Femur (tissue), 1 donor: ENCODE data around the gene MAPK8IP2.

ENCODE experiments used
- DNase-seq: peaks from one replicate; pipeline ENCODE4 v3.0.0-alpha.2; 2017

MAPK8IP2 gene

DNA sequence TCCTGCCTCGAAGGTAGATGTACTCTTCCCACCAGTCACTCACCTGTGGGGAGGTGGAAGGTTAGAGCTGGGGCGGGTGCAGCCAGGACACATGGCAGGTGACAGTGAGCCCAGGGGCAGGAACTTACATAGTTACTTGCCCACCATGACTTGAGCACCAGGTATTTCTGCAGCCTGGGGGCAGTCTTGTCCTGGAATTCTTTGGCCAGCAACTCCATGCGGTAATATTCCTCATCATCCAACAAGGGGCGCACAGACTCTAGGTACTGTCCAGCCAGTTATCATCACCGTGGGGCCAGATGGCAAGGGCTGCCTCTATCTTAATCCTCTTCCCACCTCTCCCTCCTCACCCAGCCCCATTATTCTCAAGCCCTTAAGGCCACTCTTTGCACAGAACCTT, 24.5 kb upstream of the MAPK8IP2 start:
- DNase-seq = no peak

DNA sequence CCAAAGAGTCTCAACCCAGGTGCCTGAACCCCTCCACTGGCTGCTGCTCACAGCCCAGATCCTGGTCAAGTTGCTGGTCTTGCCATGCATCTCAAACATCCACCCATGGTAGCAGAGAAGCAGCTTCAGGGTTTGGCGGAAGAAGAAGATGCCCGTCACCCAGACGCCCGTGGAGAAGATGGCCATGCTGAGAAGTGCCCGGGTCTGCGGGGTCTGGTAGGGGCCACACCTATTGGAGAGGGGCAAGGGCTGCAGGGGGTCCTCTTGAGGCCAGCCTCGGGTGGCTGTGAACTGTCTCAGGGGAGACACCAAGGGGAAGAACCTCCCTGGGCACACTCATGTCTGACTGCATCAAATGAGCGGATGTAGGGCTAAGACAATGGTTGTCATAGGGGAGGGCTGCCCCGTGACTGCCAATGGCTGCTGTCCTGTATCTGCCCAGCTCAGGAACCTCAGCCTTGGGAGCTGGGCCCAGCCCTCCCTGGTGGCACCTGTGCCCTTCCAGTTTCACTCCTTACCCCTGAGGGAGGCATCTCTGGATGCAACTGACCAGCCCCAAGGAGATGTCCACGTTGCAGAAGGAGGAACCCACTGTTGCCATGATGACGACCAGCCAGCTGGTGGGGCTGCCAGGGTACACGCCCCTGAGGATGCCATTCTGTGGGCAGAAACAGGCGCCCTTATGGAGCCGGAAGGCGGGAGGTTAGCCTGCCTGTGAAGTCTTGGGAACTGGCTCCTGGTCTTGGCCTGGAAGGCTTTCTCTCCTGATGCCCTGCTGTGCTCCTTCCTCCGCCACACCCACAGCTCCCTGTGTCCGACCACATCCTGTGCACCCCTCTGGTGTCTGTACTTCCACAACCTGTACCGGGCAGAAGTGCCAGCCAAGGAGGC, 23.5 kb upstream of the MAPK8IP2 start:
- no peak for DNase-seq

DNA sequence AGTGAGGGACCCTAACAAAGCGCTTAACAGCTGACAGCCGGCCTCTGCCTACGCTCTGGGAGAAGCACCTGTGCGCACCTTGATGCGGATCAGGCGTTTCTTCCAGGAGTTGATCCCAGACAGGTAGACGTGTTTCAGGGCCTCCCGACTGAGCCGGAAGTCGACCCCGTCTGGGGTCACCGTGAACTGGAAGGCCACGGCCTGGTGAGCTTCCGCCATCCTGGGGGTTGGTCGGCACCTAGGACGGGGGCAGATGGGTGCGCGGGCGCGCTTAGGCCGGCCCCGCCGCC, 23.0 kb upstream of the MAPK8IP2 start:
- no peak for DNase-seq

DNA sequence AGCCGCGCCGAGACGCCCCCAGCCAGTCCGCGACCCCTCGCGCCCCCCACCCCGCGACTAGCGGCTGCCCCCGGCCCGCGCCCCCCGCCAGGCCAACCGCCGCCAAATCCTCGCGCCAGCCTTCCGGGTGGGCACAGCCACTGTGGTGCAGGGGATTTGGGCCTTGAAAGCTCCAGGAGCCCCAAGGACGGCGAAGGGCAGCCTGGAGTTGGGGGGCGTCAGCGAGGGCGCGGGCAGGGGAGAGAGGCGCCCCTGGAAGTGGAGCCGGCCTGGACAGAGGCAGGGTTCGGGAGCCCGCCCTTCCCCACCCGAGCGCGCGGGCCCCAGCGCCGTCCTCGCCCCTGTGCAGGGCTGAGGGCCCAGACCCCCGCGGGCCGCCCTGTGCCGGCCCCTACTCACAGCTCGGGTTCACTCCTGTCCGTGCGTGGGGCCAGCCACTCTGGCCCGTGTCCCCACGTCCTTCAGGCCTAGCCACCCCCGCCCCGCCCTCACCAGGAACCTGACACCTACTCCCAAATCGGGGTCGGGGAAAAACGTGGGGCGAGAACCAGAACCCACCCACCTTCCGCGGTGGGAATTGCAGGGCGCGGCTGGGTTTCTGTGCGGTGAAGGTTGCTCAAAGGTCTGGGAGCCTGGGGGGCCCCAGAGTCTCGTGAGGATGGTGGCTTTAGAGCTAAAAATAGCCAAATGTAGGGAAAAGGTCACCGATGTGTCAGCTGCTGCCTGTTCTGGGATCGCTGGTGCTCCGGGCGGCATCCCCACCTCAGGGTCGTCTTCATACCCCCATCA, 22.4 kb upstream of the MAPK8IP2 start, which contains the start of gene CPT1B:
CPT1B (minus strand) TSS at position 441 of the 789 bp plus-strand sequence. CDS start 512 bp downstream, outside the sequence.
- DNase-seq = no peak

DNA sequence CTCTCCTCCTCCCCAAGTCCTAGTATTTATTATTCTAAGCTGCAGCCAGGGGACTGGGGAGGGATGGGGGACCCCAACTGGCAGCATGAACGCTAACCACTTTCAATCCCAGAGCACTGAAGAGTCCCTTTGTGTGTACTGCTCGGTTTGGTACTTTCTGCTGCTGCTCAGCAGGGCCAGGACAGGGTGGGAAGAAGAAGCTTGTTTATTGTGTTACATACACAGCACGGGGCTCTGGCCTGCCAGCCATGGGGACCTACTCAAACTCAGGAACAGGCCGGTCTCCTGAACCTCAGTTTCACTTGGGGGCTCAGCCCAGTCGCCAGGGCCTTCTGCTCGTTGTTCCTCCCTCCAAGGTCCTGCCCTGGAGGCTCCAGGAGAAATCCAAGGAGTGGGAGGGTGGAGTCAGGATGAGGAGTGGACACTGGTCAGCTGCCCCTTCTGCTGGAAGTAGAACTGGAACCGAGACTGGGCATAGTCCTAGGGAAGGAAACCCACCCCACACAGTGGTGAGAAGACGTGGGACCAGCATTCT, 21.8 kb upstream of the MAPK8IP2 start:
- DNase-seq = no peak

DNA sequence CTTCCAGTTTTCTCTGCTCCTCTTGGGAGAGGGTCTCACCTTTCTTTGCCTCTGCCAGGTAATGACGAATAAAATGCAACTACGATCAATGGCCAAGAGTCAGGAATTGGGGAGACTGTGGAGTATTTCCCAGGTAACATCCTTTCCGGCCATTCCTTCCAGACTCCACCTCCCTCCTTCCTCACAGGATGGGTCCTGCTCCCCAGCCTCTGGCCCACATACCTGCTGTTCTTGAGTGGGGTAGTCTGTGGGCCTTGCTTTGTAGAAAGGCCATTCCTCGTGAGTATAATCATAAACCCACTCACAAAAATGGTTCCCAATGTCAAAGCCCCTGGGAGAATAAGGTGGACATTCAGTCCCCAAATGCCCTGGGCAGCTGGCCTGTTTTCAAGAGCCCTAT, 20.8 kb upstream of the MAPK8IP2 start:
- DNase-seq = no peak

DNA sequence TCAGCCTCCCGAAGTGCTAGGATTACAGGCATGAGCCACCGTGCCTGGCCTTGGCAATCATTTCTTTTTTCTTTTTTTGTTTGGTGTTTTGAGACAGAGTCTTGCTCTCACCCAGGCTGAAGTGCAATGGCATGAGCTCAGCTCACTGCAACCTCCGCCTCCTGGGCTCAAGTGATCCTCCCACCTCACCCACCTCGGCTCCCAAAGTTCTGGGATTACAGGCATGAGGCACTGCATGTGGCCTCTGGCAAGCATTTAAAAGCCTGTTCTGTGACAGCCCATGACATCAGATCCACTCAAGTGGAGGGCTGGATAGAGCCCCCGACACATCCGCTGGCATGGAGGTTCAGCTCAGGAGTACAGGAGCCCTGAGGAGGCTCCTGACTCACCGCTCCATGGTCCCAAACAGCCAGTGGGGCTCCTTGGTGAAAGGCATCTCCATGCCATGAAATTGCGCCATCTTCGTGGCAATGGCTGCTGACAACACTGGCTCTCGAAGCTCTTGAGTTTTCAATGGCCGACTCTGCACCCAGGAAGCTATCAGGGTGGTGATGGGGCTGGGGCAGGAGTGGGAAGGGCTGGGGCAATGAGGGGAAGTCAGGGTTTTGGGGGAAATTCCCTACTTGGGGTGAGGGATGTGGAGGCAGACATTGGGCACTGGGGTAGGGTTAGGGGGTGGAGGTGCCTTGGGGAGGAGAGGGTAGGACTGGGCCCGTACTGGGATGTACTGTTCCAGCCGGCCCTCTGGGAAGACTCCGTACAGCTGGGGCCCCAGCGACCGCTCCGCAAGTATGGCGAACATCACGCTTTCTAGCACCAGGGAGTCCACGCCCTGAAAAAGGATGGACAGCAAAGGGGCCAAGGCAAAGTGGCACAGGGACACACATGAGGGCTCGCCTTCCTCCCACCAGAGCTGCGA, 19.3 kb upstream of the MAPK8IP2 start:
- DNase-seq = no peak

DNA sequence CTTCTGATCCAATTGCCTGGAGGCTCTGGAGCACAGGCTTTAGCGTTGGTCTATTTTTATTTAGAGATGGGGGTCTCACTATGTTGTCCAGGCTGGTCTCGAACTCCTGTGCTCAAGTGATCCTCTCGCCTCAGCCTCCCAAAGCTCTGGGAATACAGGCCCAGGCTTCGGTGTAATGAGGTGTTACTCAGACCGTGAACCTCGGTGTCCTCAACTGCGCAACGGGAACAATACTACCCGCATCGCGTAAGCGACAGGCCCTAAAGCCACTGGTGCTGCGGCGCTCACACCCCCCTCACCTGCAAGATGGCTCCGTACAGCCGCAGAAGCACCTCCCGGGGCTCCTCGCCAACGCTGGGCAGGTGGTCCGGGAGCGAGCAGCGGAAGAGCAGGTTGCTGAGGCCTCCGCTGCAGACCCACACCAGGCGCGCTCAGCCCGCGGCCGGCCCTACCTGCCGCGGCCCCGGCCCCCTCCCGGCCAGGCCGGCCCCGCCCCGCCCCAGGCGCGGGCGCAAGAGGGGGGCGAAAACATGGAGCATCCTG, 18.6 kb upstream of the MAPK8IP2 start:
- DNase-seq = no peak

DNA sequence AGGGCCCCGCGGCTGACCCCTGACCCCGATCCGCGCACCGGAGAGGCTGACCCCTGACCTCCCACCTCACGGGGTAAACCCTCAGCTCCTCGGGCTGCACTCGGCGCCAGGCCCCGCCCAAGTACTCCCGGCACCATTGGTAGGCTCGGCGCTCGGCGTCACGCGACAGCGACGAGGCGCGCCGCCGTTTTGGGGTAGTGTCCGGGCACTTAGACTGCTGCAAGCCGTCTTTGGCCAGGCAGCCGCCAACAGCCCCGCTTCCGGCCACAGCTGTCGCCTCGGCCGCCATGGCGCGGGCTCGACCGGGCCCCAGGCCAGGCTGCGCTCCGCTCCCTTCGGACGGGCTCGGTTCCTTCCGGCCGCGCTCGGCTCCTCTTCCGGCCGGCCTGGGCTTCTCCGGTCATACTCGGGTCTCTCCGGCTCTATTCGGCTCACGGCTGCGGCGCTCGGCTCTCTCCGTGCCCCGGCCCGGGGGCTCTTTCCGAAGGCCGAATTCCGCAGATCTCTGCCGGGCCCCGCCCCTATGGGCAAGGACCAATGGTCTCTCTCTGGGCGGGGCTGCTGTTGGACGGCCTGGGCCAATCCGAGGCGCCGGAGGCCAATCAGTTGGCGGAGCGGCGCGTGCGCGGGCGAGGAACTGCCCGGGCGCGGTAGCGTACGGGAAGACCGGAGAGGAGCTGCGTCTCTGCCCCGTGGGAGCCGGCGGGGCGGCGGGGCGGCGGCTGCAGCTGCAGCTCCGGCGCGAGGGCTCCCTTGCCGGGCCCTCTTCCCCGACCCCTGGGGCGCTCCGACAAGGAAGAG, 17.9 kb upstream of the MAPK8IP2 start, which contains the start of gene CHKB:
CHKB (minus strand) TSS at position 357 of the 801 bp plus-strand sequence; CDS start at position 289, 68 bp downstream.
- DNase-seq = peak; percentile 99

DNA sequence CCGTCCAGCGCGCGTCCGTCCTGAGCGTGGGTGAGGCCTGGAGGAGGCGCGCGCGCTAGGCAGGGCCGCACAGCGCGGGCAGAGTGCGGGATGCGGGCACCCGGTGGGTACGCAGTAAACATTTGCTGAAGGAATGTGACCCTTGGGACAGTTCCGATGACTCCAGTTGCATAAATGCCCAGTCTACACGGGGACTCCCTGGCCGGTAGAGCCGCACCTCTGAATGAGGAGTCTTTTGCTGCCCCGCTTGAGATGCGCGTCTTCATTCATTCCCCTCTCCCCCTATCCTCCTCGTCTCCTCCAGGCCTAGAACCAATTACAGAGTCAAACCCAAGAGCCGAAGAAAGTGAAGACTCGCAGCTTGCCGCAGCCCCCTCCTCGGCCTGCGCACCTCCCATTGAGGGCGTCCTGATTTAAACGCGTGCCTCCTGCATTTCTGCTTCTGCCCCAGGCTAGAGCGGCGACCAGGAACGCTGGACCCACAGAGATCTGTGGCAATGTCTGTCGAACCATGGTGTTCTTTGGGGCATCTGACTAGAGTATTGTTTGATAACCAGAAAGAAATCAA, 17.2 kb upstream of the MAPK8IP2 start:
- no peak for DNase-seq

DNA sequence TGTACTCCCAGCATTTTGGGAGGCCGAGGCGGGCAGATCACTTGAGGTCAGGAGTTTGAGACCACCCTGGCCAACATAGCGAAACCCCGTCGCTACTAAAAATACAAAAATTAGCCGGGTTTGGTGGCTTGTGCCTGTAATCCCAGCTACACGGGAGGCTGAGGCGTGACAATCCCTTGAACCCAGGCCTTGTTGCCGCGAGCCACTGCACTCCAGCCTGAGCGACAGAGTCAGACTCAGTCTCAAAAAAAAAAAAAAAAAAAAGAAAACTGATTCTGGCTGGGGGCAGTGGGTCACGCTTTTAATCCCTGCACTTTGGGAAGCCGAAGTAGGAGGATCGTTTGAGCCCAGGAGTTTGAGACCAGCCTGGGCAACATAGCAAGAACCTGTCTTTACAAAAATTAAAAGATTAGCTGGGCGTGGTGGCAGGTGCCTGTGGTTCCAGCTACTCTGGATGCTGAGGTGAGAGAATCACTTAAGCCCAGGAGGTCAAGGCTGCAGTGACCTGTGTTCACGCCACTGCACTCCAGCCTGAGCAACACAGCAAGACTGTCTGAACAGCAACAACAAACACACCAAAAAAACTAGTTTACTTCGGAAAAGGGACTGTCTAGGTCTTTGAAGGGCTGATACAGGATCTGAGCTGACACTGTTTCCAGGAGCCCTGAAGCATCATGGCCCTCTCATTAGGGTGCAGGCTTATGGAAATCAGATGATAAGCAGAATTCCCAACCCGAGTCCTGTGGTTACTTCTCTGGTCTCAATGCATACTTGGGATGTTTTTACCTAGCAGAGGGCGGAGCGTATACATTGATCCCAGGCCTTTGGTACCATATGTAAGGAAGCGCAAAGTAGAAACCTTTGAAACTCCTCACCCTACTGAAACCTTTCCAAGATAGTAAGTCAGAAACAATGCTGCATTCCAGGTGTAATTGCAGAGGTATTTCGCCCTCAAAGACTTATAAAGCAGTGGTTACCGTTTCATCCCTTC, 16.2 kb upstream of the MAPK8IP2 start:
- no peak for DNase-seq

DNA sequence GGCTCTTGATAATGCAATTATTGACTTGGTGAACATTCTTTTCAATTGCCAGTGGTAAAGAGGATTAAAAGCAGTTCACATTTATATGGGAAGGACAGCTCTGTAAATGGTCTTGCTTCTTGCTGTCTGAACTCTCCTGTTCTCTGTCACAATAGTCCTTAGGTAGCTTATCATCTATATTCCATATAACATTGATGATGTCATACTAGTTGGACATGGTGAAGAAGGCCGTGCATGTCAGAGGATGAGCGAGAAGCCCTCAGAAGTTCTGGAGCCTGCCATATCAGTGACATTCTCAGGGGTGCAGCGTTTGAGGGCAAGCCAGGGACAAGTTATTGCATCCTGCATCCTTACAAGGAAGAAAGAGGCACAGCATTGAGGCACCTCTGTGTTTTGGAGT, 15.4 kb upstream of the MAPK8IP2 start:
- DNase-seq = no peak

DNA sequence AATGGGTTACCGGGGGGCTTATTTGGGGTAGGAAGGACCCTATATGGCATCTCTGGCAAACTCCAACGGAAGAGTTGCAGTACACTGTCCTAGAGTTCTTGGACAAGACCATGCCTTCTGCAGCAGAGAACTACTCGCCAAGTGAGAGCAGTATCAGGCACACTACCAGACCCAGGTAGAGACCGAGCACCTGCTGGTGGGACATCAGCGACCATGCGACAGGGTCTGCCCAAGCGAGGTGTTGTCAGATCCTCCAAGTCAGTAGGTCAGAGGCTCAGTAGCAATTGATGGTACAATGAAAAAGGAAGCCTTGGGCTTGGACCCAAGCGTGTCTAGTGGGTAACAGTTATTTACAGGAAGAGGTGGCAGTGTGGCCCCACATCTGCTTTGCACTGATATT, 14.8 kb upstream of the MAPK8IP2 start:
- no peak for DNase-seq

DNA sequence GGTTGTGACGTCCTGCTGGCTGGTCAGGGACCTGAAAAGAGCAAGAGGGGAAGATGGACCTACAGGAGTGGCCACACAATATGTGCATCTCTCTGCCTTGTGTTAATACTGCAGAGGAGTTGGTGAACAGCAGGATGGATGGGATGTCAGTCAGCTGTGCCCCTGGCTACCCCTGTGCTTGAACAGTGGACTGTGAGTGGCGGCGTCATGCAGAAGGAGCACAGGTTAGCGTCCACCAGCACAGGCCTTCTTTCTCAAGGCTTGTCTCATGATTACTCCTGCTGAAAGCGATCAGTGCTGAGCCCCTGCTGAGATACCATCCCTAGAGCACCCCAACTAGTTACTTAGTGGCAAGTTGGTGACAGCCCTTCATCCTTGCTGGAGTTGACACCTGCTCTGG, 14.2 kb upstream of the MAPK8IP2 start:
- DNase-seq = no peak

DNA sequence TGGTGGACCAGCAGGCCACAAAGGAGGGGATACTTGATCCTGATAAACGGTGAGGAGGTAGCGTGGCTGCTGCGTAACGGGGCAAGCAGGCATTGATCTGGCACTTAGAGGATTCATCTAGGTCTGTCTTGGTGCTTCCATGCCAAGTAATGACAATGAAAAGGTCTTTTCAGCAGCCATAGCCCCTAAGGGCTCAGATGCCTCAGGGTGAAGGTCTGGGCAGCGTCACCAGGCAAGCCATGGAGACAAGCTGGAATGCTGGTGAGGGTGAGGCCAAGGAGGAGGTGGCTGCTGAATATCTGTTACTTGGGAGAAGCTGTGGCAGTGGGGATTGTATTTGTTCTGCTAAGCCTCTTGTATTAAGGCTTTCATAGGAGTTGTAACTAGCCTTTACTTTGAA, 13.2 kb upstream of the MAPK8IP2 start:
- no peak for DNase-seq

DNA sequence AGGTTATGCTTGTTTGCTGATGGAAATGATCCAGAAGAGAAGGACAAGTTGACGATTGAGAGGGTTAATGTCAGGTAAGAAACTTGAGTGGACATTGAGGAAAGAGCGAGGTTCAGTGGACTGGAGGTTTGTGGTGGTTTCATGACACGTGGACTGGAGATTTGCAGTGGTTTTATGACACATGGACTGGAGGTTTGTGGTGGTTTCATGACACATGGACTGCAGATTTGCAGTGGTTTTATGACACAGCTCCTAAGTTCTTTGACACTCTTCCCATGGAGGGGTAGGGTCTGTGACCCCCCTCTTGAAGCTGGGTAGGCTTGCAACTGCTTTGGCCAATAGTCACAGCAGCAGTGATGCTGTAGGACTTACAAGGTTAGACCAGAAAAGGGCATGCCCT, 5.4 kb upstream of the MAPK8IP2 start:
- no peak for DNase-seq

DNA sequence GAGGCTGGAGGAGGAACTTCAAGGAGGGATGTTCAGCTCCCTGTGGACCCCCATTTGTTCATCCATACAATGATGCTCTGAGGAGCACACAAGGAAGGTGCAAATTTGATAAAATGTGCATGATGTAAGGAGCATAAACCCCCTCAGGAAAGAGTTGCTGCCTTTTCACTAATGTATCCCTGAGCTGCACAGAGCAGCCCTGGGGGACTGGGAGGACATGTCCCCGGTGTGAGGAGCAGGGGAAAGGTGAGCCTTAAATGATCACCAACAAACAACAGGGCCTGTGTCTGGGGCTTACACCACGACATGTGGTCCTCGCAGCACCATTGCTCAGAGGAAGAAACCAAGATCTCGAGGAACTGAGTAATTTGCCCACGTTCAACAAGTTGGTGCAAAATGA, 3.5 kb upstream of the MAPK8IP2 start:
- DNase-seq = no peak

DNA sequence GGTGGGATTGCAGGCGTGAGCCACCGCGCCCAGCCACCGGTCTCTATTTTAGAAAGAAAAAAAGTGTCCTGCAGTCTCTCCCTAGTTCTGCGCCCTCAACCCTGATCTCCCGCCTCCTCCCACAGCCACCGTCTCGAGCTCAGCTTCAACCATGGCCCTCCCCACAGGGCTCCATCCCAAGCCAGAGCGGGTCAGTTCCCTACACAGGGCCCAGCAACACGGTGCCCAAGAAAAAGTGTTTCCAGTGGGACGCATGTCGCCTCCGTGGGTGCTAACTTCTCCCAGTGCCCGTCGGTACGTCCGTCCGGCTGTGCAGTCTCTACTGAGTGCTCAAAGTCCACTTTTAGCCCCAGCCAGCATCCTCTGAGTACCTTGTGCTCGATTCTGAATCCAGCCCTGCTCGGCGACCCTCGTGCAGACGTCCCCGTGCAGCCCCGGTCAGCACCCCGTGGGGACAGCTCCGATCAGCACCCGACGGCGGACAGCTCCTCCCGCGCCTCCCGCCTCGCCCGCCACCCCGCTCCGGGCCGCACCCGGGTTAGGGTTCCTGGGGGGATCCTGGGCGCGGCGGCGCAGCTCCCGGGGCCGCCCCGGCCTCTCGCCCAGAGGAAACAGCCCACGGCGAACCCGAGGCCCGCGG, 657 bp upstream of the MAPK8IP2 start:
- peak; percentile 76 for DNase-seq

DNA sequence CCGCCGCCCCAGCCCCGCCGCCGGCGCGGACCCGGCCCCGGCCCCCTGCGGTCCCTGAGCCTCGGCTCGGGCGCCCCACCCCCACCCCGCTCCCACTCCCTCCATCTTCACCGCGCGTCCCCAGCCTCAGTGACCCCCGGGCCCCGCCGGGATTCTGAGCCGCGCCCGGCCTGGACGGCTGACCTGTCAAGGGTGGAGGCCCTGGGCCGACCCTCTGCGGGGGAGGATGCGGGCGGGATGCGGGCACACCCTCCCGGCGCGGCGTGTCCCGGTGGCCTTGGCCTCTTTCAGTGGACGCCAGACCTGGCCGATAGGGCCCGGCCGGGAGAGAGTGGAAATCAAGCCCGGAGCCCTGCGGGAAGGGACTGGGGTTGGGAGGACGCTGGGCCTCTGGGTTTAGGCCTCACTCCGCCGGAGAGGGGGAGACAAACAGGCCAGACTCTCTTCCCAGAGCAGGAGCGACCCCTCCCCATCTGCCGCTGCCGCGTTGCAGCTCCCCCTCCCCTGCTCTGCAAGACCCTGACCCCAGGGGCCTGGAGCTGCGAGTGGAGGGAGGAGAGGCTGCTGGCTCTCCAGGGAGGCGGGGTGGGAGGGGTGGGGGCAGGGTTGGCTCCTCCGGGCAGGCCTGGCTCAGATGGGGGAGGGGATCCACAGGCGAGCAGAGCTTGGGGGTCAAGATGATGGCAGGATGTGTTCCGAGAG, 525 bp downstream of the MAPK8IP2 start:
- DNase-seq = no peak
